Measurements from ENCODE around the gene DIPK1B.

- no peak for TF ChIP-seq CTCF (IDR thresholded peaks at IDR 0.05)
- no peak for TF ChIP-seq POLR2A (IDR thresholded peaks at IDR 0.05)
Measured at GRCh38 chr9:136673088-136673974, 39.0 kb upstream of the DIPK1B start.

Measured in thyroid gland (tissue), 4 donors.